HG02884 (cell line): ENCODE data around the gene FAM228B.

ENCODE experiments used
- ATAC-seq: cut with Tn5 transposase; IDR thresholded peaks from one replicate; pipeline ENCODE4 v1.9.1; 2021; ENCODE audit warnings: mild to moderate bottlenecking, moderate library complexity; ENCODE audit not compliant: unreplicated experiment

Gene FAM228B

GRCh38 chr2:24200799-24201198 lies 77.5 kb downstream of the FAM228B start:
- ATAC-seq, result no peak

- no peak for ATAC-seq
Observed at GRCh38 chr2:24203029-24203786, 79.9 kb downstream of the FAM228B start.

- ATAC-seq, result no peak
Observed at GRCh38 chr2:24203787-24204150, 80.5 kb downstream of the FAM228B start.

- no peak for ATAC-seq
Observed at GRCh38 chr2:24204505-24204904, 81.2 kb downstream of the FAM228B start.

GRCh38 chr2:24205131-24205530 lies 81.9 kb downstream of the FAM228B start:
- ATAC-seq, result no peak

- ATAC-seq, result no peak
Observed at GRCh38 chr2:24206242-24206641, 83.0 kb downstream of the FAM228B start.

GRCh38 chr2:24206714-24207113 lies 83.4 kb downstream of the FAM228B start:
- ATAC-seq, result no peak

- no peak for ATAC-seq
Observed at GRCh38 chr2:24207359-24207758, 84.1 kb downstream of the FAM228B start.

- ATAC-seq, result no peak
Observed at GRCh38 chr2:24208490-24208889, 85.2 kb downstream of the FAM228B start.

GRCh38 chr2:24209389-24210105 lies 86.3 kb downstream of the FAM228B start:
- no peak for ATAC-seq

GRCh38 chr2:24210106-24210455 lies 86.8 kb downstream of the FAM228B start:
- no peak for ATAC-seq

- no peak for ATAC-seq
Observed at GRCh38 chr2:24210723-24211122, 87.5 kb downstream of the FAM228B start.

- ATAC-seq, result no peak
Observed at GRCh38 chr2:24211408-24211807, 88.1 kb downstream of the FAM228B start.

GRCh38 chr2:24214880-24215279 lies 91.6 kb downstream of the FAM228B start:
- peak; percentile 99 for ATAC-seq
